NCI-H460 (cell line): ENCODE measurements around the gene ARHGDIB. TPM values are rescaled to one million over a fixed set of nuclear protein-coding genes. Genes with fewer than 3 reads are reported as not detected.

Source experiments
- DNase-seq: peaks from one replicate; pipeline ENCODE4 v3.0.0-alpha.2; 2016; ENCODE audit warnings: low read depth; ENCODE audit errors: extremely low read depth
- total RNA-seq: library from RNA; depleted of rRNA; stranded (reverse); fragments of >200 nt; shearing (Covaris generic); gene quantifications from 2 replicates; pipeline ENCODE4 v1.2.3, GENCODE V29; 2014

The ARHGDIB gene
- total RNA-seq, 1 experiment from 2014 or later = not detected

- no peak for DNase-seq
Observed at GRCh38 chr12:14957551-14958168, 3.7 kb downstream of the ARHGDIB start.

GRCh38 chr12:14956905-14957304 is 4.5 kb downstream of the ARHGDIB start:
- no peak for DNase-seq

GRCh38 chr12:14956024-14956891 is 5.1 kb downstream of the ARHGDIB start:
- DNase-seq = no peak

- no peak for DNase-seq
Observed at GRCh38 chr12:14954269-14954668, 7.1 kb downstream of the ARHGDIB start.

GRCh38 chr12:14953752-14954151 is 7.6 kb downstream of the ARHGDIB start:
- no peak for DNase-seq

DNA sequence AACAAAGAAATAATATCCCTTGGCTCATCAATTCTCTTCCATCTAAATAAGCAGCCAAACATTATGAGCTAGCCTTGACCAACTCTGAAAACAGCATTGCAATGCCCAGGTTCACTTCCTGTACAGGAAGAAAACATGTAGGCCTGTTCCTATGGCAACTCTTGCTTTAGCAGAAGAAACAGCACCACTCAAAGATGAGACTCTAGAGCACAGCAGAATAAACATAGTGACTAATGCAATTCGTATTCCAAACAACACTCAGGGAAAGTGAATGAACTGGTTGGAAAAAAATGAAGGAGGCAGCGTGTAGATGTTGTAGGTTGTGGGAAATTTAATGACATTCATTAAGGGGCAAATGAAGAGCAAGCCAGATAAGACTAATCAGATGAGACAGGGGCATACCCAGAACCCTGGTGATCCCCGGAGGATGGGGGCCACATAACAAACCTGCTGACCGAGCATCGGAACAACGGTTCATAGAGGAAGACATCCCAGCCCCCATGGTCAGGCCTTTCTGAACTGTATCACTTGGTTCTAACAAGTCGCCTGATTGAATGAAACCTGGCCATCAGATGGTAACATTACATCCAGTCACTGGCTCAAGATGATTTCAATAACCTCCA is 9.0 kb downstream of the ARHGDIB start:
- no peak for DNase-seq

DNA sequence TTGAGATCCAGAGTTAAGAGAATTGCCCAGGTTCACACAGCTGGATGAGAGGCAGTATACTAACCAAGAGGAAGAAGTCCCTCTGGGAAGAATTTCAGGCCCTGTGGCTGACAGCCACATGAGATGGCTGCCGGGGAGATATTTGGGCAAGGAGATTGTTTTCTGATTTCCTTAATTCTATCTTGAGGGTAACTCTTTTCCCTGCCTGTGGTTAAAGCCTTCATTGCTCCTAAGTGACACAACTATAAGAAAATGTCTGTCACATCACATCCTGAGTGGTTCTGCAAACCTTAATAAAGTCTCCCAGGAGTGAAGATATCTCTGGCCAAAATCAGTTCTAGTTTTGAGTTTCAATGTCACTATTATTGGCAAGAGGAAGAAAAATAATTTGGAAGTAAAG is 9.6 kb downstream of the ARHGDIB start:
- no peak for DNase-seq

GRCh38 chr12:14950982-14951746 is 10.2 kb downstream of the ARHGDIB start:
- no peak for DNase-seq

- DNase-seq = no peak
Observed at GRCh38 chr12:14950421-14950820, 11.0 kb downstream of the ARHGDIB start.

GRCh38 chr12:14949631-14950030 is 11.8 kb downstream of the ARHGDIB start:
- no peak for DNase-seq

DNA sequence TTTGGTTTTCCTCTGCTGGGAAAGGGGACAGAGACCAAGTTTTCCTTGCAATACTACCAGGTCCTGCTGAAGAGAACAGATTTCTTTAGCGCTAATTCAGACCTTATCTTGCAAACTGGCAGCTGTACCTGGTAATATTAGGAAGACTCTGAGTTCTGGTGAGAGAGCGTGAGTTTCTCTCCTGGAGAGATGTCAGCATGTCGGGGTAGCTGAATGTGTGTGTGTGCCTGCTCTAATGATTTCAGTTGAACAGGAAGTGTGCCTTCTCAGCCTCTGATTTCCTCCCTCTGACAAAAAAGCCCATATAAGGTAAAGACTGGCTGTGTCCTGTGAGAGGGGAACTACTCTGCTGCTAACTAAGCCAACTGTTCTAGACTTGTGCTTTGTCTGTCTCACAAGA is 12.7 kb downstream of the ARHGDIB start:
- no peak for DNase-seq

GRCh38 chr12:14946861-14947260 is 14.5 kb downstream of the ARHGDIB start:
- no peak for DNase-seq

- DNase-seq = no peak
Observed at GRCh38 chr12:14946162-14946561, 15.2 kb downstream of the ARHGDIB start.

DNA sequence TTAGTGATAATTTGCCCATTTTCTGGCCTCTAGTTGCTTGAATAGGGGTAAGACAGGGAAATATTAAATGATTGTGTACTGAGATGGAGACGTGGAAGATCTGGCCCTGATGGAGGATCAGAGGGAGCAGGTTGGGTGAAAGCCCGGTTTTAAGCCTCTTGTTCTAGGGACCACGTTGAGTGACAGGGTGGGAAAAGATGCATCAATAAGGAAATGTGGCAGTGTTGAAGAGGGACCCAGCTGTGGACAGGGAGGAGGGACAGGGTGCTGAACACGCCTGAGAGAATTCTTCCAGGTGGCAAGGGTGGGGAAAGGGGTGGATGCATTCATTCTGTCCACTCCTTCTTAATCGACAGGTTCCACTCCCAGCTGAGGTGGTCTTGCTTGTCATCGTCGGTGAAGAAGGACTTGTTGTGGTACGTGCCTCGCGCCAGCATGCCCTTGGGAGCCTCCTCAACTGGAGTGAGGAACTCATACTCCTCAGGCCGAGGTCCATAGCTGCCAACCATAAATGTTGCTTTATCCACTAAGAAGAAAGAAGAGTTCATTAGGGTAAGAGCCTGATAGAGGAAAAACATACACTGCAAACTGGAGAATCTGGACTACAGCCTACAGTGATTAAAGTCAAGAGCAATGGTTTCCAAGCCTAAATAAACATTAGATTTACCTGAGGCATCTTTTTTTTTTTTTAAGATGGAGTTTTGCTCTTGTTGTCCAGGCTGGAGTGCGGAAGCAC is 19.0 kb downstream of the ARHGDIB start:
- DNase-seq = no peak

DNA sequence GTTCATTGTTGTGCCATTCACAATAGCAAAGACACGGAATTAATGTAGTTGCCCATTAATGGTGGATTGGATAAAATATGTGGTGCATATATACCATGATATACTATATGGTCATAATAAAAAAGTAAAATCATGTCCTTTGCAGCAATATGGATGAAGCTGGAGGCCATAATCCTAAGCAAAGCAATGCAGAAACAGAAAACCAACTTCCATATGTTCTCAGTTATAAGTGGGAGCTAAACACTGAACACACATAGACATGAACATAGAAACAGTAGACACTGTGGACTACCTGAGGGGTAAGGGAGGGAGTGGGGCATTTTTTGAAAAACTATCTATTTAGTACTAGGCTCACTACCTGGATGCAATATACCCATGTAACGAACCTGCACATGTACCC is 20.0 kb downstream of the ARHGDIB start:
- DNase-seq = no peak

DNA sequence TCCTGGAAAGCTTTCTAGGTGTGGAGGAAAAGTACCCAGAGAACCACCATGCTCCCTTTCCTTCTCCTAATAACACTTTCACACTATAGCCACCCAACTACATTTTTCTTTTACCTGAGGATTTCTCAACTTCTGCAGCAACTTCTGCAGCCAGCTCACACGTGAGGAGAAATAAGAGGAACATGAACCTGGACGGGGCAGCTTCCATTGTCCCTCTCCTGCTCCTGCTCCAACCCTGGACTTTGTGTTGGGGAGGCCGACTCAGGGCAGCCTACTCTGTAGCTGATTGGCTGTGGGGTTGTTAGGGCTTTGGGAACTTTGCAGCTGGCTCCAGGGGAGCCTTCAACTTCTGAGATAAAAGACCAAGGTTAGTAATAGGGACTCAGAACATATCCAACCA is 23.1 kb downstream of the ARHGDIB start, which contains the start of gene ERP27:
TSS of gene ERP27 (minus strand) at position 237 of the 400 bp plus-strand sequence. CDS start at position 208, 29 bp downstream.
- DNase-seq = no peak

GRCh38 chr12:14937689-14938088 is 23.7 kb downstream of the ARHGDIB start:
- DNase-seq = no peak

GRCh38 chr12:14937014-14937413 is 24.4 kb downstream of the ARHGDIB start:
- no peak for DNase-seq

GRCh38 chr12:14936224-14936861 is 25.1 kb downstream of the ARHGDIB start:
- DNase-seq = no peak

GRCh38 chr12:14935031-14935430 is 26.4 kb downstream of the ARHGDIB start:
- DNase-seq = no peak
